Measurements from ENCODE around the gene UBE2O.

GRCh38 chr17:76477576-76477975 is 24.6 kb upstream of the UBE2O start:
- TF ChIP-seq CTCF (IDR thresholded peaks at IDR 0.05; ENCODE audit: insufficient read depth, low read length) (no peak), POLR2AphosphoS5 (IDR thresholded peaks at IDR 0.05; ENCODE audit: low read depth) (no peak), REST (IDR thresholded peaks at IDR 0.05; ENCODE audit: insufficient replicate concordance, low read depth) (no peak), GABPA (IDR thresholded peaks at IDR 0.05; ENCODE audit: low read depth) (no peak)

All from HL-60 (cell line).